Measurements from ENCODE around the gene PLA2G4C. TPM values are rescaled to one million over a fixed set of nuclear protein-coding genes. Genes with fewer than 3 reads are reported as not detected.

Gene PLA2G4C
- total and polyA plus RNA-seq, 2 of the 8 experiments (the other 6 are each of a cell fraction or from before 2014, with no cell fraction given) = 14.9 to 20.5 TPM

- TF ChIP-seq JUN (IDR thresholded peaks at IDR 0.05; ENCODE audit: low read depth, low read length) (no peak), ATF3 (IDR thresholded peaks at IDR 0.05; ENCODE audit: insufficient read depth, low read depth, low read length) (no peak), SP1 (IDR thresholded peaks at IDR 0.05; ENCODE audit: low read depth, low read length) (no peak)
Measured at GRCh38 chr19:48154003-48154402, 43.4 kb upstream of the PLA2G4C start (continued).
